ENCODE results near the gene ST7.
A peak's percentile ranks its signal among the peaks of the same experiment; 100 is the strongest.
"Not testable (repeated sequence)": the region's sequence is repeated elsewhere in the genome, so short reads cannot be mapped to it uniquely, and the experiment has no call there.

ST7 gene

GRCh38 chr7:116951366-116952292 is 1.7 kb upstream of the ST7 start:
- DNase-seq: no peak

GRCh38 chr7:116952635-116953371 is 498 bp upstream of the ST7 start:
- DNase-seq: peak; percentile 51 to 53

GRCh38 chr7:116953906-116954838 is 871 bp downstream of the ST7 start:
- DNase-seq: peak; percentile 73 to 74

GRCh38 chr7:116955340-116955739 is 2.0 kb downstream of the ST7 start:
- no peak for DNase-seq

- DNase-seq: no peak
Measured at GRCh38 chr7:116955801-116956476, 2.6 kb downstream of the ST7 start.

- no peak for DNase-seq
Measured at GRCh38 chr7:116956477-116956804, 3.1 kb downstream of the ST7 start.

GRCh38 chr7:116957874-116958273 is 4.6 kb downstream of the ST7 start:
- DNase-seq: no peak

GRCh38 chr7:116961966-116962673 is 8.8 kb downstream of the ST7 start:
- not testable (repeated sequence) for DNase-seq

GRCh38 chr7:116963234-116963633 is 9.9 kb downstream of the ST7 start:
- no peak for DNase-seq

- no peak for DNase-seq
Measured at GRCh38 chr7:116966601-116967000, 13.3 kb downstream of the ST7 start.

GRCh38 chr7:116967254-116967922 is 14.1 kb downstream of the ST7 start:
- no peak for DNase-seq

- no peak for DNase-seq
Measured at GRCh38 chr7:116967983-116968382, 14.7 kb downstream of the ST7 start.

GRCh38 chr7:116968631-116969030 is 15.3 kb downstream of the ST7 start:
- DNase-seq: no peak

GRCh38 chr7:116969371-116969902 is 16.1 kb downstream of the ST7 start:
- DNase-seq: no peak

- peak; percentile 32 to 36 for DNase-seq
Measured at GRCh38 chr7:116970238-116970910, 17.1 kb downstream of the ST7 start.

GRCh38 chr7:116971153-116971552 is 17.9 kb downstream of the ST7 start:
- DNase-seq: not testable (repeated sequence)

GRCh38 chr7:116971869-116972268 is 18.6 kb downstream of the ST7 start:
- no peak for DNase-seq

GRCh38 chr7:116975024-116975423 is 21.7 kb downstream of the ST7 start:
- not testable (repeated sequence) for DNase-seq

- DNase-seq: no peak
Measured at GRCh38 chr7:116977172-116977571, 23.9 kb downstream of the ST7 start.

GRCh38 chr7:116978006-116978405 is 24.7 kb downstream of the ST7 start:
- no peak for DNase-seq

All from inflammatory macrophage treated with lipopolysaccharide for 1 hour (primary cell).